ENCODE results near the gene BRK1. TPM values are rescaled to one million over a fixed set of nuclear protein-coding genes. Genes with fewer than 3 reads are reported as not detected.

Gene BRK1
- total RNA-seq, 2 donors from 2014 or later: 118 to 126 TPM

- H3K4me3 ChIP-seq: no peak overlapping the region
- no peak for TF ChIP-seq POLR2A (IDR thresholded peaks at IDR 0.05)
- TF ChIP-seq POLR2AphosphoS5 (IDR thresholded peaks at IDR 0.05): no peak
- no peak for TF ChIP-seq CTCF (IDR thresholded peaks at IDR 0.05)
- WGBS: 85% methylated on average over 23 of the region's 23 CpGs
- DNase-seq (ENCODE audit: low spot score): no peak
- no peaks in the 10 kb centered on the region for H3K4me1 ChIP-seq (replicated peaks)
- H3K36me3 ChIP-seq: no peaks in the 10 kb centered on the region
- H3K9me3 ChIP-seq: no peaks in the 10 kb centered on the region
- H3K27me3 ChIP-seq (replicated peaks; ENCODE audit: insufficient read depth): no peaks in the 10 kb centered on the region
- H3K27ac ChIP-seq: peak overlapping the region; percentile 89 to 95
- intact Hi-C loops (cut with DNase I): no loop called here
Observed at GRCh38 chr3:10140996-10141546, 25.6 kb downstream of the BRK1 start.

- no peaks in the 10 kb centered on the region for H3K27me3 ChIP-seq (replicated peaks; ENCODE audit: insufficient read depth)
- intact Hi-C loops (cut with DNase I): no loop called here
- TF ChIP-seq CTCF (IDR thresholded peaks at IDR 0.05) (no peak), POLR2A (IDR thresholded peaks at IDR 0.05) (no peak), POLR2AphosphoS5 (IDR thresholded peaks at IDR 0.05) (no peak)
- WGBS: 76% methylated on average over 29 of the region's 29 CpGs
- no peaks in the 10 kb centered on the region for H3K9me3 ChIP-seq
- H3K27ac ChIP-seq: no peak overlapping the region
- H3K4me3 ChIP-seq: peak overlapping the region; percentile 61 to 83
- no peak for DNase-seq (ENCODE audit: low spot score)
- H3K36me3 ChIP-seq: no peaks in the 10 kb centered on the region
- H3K4me1 ChIP-seq (replicated peaks): no peaks in the 10 kb centered on the region
Observed at GRCh38 chr3:10142707-10143560, 27.5 kb downstream of the BRK1 start.

DNA sequence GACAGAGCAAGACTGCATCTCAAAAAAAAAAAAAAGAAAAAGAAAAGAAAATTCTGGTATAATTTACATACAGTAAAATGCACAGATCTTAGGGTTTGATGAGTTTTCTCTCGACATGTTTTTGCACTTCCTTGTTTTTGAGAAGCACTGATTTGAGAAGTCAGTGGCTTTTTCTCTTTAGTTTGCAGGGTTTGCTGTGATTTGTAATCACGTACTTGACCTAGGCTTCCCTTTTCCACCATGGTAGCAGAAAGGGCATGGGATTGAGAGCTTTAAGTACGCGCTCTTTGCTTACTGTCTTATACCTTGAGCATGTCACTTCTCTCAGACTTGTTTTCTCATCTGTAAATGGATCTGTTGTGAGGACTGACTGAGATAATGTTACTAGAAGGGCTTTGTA is 30.2 kb downstream of the BRK1 start:
- TF ChIP-seq POLR2AphosphoS5 (IDR thresholded peaks at IDR 0.05) (no peak), CTCF (IDR thresholded peaks at IDR 0.05) (no peak), POLR2A (IDR thresholded peaks at IDR 0.05) (no peak)
- 88% methylated on average over 4 of the region's 4 CpGs for WGBS
- no peaks in the 10 kb centered on the region for H3K9me3 ChIP-seq
- H3K4me1 ChIP-seq (replicated peaks): no peaks in the 10 kb centered on the region
- no peak overlapping the region for H3K4me3 ChIP-seq
- no peaks in the 10 kb centered on the region for H3K27me3 ChIP-seq (replicated peaks; ENCODE audit: insufficient read depth)
- DNase-seq (ENCODE audit: low spot score): no peak
- intact Hi-C loops (cut with DNase I): no loop called here
- H3K27ac ChIP-seq: no peak overlapping the region
- H3K36me3 ChIP-seq: peaks cover 0 to 8% of the 10 kb centered on the region in 2 donors

GRCh38 chr3:10149226-10149625 is 33.8 kb downstream of the BRK1 start:
- no peaks in the 10 kb centered on the region for H3K9me3 ChIP-seq
- no peak for DNase-seq (ENCODE audit: low spot score)
- no peak overlapping the region for H3K4me3 ChIP-seq
- peaks cover 2 to 8% of the 10 kb centered on the region in 2 donors for H3K36me3 ChIP-seq
- no peaks in the 10 kb centered on the region for H3K4me1 ChIP-seq (replicated peaks)
- no peak overlapping the region for H3K27ac ChIP-seq
- TF ChIP-seq POLR2A (IDR thresholded peaks at IDR 0.05) (no peak), POLR2AphosphoS5 (IDR thresholded peaks at IDR 0.05) (no peak), CTCF (IDR thresholded peaks at IDR 0.05) (no peak)
- H3K27me3 ChIP-seq (replicated peaks; ENCODE audit: insufficient read depth): no peaks in the 10 kb centered on the region
- intact Hi-C loops (cut with DNase I): no loop called here
- WGBS: 84% methylated on average over 8 of the region's 8 CpGs

- no peak for TF ChIP-seq CTCF (IDR thresholded peaks at IDR 0.05)
- no peak for TF ChIP-seq POLR2A (IDR thresholded peaks at IDR 0.05)
- TF ChIP-seq POLR2AphosphoS5 (IDR thresholded peaks at IDR 0.05): no peak
- no peak for DNase-seq (ENCODE audit: low spot score)
- Histone ChIP-seq H3K4me3 (no peak overlapping the region), H3K9me3 (no peaks in the 10 kb centered on the region), H3K27me3 (replicated peaks; ENCODE audit: insufficient read depth) (no peaks in the 10 kb centered on the region), H3K36me3 (peaks cover 2 to 8% of the 10 kb centered on the region in 2 donors), H3K27ac (no peak overlapping the region), H3K4me1 (replicated peaks) (no peaks in the 10 kb centered on the region)
- intact Hi-C loops (cut with DNase I): no loop called here
- WGBS: 83% methylated on average over 6 of the region's 6 CpGs
Observed at GRCh38 chr3:10150987-10151386, 35.5 kb downstream of the BRK1 start.
